ENCODE data around the gene SOWAHD. TPM values are rescaled to one million over a fixed set of nuclear protein-coding genes. Genes with fewer than 3 reads are reported as not detected.
"Not testable (repeated sequence)": the region's sequence is repeated elsewhere in the genome, so short reads cannot be mapped to it uniquely, and the experiment has no call there.

SOWAHD gene
- total and polyA plus RNA-seq, 2 experiments from 2014 or later: 3.8 to 5.1 TPM

- TF ChIP-seq ZNF331 (CRISPR knock-in tag; IDR thresholded peaks at IDR 0.05; ENCODE audit: low read depth) (no peak), POLR2AphosphoS5 (IDR thresholded peaks at IDR 0.05; ENCODE audit: low read depth) (no peak), EZH2phosphoT487 (IDR thresholded peaks at IDR 0.05; ENCODE audit: unreplicated experiment) (no peak), EZH2 (IDR thresholded peaks at IDR 0.05; ENCODE audit: low read depth, unreplicated experiment) (no peak), ETS1 (IDR thresholded peaks at IDR 0.05) (no peak), CTCF (conservative IDR thresholded peaks at IDR 0.05; ENCODE audit: low read depth in 2 of 2) (no peak), REST (IDR thresholded peaks at IDR 0.05; ENCODE audit: unreplicated experiment) (no peak), JUNB (IDR thresholded peaks at IDR 0.05; ENCODE audit: unreplicated experiment) (no peak), CREB1 (CRISPR knock-in tag; IDR thresholded peaks at IDR 0.05; ENCODE audit: low read depth) (no peak)
Measured at GRCh38 chrX:119745283-119745848, 13.0 kb upstream of the SOWAHD start (continued).

- not testable (repeated sequence) for H3K4me3 ChIP-seq; ATAC-seq; H3K4me1 Mint-ChIP-seq; H2AFZ ChIP-seq; H3K9me2 ChIP-seq (ENCODE audit: insufficient read depth); H3K36me3 ChIP-seq (ENCODE audit: insufficient read depth); H3K9me3 Mint-ChIP-seq; H3F3A ChIP-seq (replicated peaks; ENCODE audit: low read depth); DNase-seq (ENCODE audit: low spot score); H3K4me2 ChIP-seq; H3K79me2 ChIP-seq (replicated peaks; ENCODE audit: insufficient read depth); H3K27me3 Mint-ChIP-seq (ENCODE audit: insufficient read depth, low read depth, poor library complexity); H3K36me3 Mint-ChIP-seq (ENCODE audit: low read depth); H3K4me1 ChIP-seq (ENCODE audit: insufficient read depth); H3K4me3 Mint-ChIP-seq; H3K27ac ChIP-seq (ENCODE audit: low read depth); H4K20me1 ChIP-seq (replicated peaks; ENCODE audit: insufficient read depth); H3K27ac Mint-ChIP-seq; H3K27me3 ChIP-seq (ENCODE audit: insufficient read depth)
Measured at GRCh38 chrX:119750131-119750530, 8.3 kb upstream of the SOWAHD start.

GRCh38 chrX:119750751-119751150, 7.6 kb upstream of the SOWAHD start:
- H3K79me2 ChIP-seq (replicated peaks; ENCODE audit: insufficient read depth); H3K36me3 Mint-ChIP-seq (ENCODE audit: low read depth); H3K9me2 ChIP-seq (ENCODE audit: insufficient read depth); H3K4me1 ChIP-seq (ENCODE audit: insufficient read depth); ATAC-seq; H3K36me3 ChIP-seq (ENCODE audit: insufficient read depth); H3F3A ChIP-seq (replicated peaks; ENCODE audit: low read depth); H4K20me1 ChIP-seq (replicated peaks; ENCODE audit: insufficient read depth); H3K27ac ChIP-seq (ENCODE audit: low read depth); H3K4me3 ChIP-seq; H2AFZ ChIP-seq; H3K9me3 Mint-ChIP-seq; H3K4me2 ChIP-seq; DNase-seq (ENCODE audit: low spot score); H3K27me3 ChIP-seq (ENCODE audit: insufficient read depth); H3K4me3 Mint-ChIP-seq; H3K27ac Mint-ChIP-seq; H3K27me3 Mint-ChIP-seq (ENCODE audit: insufficient read depth, low read depth, poor library complexity): not testable (repeated sequence)
- H3K4me1 Mint-ChIP-seq: peaks cover 12% of the 10 kb centered on the region
